GM21423 (cell line): ENCODE measurements around the gene TGFB1I1.
"Not testable (repeated sequence)": the region's sequence is repeated elsewhere in the genome, so short reads cannot be mapped to it uniquely, and the experiment has no call there.

Experiments used
- ATAC-seq: cut with Tn5 transposase; IDR thresholded peaks from one replicate; pipeline ENCODE4 v1.9.1; 2021; ENCODE audit warnings: mild to moderate bottlenecking, moderate library complexity; ENCODE audit not compliant: unreplicated experiment

The TGFB1I1 gene

DNA sequence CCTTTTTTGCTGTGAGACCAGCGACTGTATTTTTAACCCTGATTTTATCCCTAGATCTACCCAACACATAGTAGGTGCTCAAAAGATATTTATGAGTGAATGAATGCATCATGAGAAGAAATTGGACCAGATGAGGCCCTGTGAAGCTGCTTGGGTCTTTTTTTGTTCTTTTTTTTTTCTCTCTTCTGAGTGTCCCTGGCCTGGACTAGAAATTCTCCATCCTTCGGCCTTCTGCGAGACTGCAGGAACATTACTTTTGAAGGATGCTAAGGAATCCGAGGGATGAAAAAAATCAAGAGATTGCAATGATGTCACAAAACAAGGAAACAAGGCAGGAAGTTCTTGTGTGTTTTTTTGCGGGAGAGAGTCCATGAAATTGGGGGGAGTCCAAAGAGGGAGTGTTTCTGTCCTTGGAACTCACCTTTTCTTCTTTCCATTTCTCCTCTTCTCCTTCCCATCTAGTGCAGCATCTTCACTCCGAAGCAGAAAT lies 36.8 kb downstream of the TGFB1I1 start:
- ATAC-seq = no peak

DNA sequence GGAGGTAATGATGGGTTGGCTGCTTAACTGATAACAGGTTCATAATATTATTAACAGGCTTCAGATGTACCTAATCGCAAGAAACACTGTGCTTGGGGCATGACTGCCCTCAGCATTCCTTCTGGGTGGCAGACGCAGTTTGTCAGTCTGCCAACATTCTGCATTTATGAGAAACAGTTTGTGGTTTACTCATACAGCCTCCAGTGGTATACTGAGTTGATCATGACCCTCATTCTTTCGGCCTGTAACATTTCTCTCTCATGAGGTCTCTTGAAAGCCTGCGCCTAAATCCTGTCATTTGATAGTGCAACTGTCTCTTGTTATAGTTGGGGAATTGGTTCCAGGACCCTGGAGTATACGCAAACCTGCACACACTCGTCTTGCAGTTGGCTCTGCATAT lies 41.2 kb downstream of the TGFB1I1 start:
- ATAC-seq = no peak

DNA sequence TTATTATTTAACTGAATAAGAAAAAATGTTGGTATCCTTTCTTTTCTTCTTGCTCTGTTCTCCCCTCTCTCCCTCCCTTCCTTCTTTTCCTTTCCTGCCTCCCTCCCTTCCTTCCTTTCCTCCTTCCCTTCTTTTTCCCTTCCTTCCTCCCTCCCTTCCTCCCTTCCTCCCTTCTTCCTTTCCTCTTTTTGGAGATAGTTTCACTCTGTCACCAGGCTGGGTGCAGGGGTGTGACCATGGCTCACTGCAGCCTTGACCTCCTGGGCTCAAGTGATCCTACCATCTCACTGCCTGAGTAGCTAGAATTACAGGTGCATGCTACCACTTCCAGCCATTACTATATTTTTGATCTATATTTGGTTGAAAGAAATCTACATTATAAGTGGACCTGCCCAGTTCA lies 41.9 kb downstream of the TGFB1I1 start:
- no peak for ATAC-seq

DNA sequence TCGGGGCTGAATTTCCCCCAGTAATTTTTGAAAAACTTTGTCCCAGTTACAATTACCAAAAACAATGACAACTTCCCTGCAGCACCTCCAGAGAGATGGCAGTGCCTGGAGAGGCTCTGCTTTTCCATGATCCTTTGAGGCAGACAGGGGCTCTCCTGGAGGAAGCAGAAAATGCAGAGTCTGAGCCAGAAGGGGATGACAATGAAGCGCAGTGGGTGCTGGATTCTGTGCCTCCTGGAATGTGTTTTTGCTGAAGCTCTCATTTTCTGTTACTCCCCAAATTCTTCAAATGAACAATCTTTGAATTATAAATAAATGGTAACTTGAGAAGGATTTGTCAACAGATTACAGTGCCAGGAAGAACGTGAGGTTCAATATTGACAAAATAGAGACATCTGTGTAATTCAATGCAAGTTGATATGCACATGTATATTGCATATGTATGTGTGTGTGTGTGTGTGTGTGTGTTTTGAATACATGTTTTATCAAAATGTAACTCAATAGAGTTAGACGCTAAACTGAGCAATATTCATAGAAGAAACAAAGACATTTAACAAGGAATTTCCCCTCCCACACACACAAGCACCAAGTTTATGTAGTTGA lies 45.9 kb downstream of the TGFB1I1 start:
- no peak for ATAC-seq

DNA sequence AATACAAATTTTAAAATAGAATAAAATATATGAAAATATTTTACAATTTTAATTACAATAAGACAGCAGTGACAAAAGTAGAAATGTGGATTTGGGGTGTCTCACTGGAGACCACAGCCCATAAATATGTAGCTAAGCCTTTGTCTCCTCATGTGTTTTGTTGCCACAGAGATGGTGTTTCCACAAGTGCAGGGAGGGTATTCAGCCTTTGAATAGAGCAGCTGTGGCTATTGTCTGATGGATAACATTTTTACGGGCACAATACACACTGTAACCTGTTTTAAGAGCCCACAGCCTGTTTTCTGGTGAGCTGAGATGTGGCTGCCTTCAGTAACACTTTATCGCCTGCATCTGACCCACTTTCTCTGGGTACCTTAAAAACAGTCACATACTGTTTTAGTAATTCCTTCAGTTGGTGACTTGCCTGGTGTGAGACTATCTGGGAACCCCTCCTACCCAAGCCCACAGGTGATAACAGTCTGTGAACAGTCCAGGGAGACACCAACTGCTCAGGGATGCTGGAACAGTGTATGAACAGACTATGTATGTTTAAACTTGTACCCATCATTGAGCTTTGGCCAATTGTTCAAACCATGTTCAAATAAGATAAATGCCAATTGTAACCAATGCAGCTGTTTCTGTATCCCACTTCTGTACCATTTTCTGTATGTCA lies 47.9 kb downstream of the TGFB1I1 start:
- no peak for ATAC-seq

DNA sequence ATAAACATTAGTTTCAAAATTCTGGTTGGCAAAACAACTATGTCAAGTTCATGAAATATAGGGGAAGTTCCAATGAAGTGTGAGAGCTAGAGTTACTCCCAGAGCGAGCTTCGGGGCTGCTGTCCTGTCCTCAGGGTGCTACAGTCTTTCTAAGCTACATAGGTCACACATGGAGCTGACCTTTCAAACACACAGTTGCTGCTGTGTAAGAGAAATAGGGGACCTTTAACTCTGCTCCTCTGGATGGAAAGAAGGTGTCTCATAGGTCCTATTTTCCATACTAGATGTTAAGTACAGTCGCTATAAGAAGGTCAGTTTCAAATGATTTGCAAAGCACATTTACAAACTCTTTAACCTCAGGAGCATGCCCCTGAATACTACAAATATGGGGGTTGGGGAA lies 49.4 kb downstream of the TGFB1I1 start:
- no peak for ATAC-seq

DNA sequence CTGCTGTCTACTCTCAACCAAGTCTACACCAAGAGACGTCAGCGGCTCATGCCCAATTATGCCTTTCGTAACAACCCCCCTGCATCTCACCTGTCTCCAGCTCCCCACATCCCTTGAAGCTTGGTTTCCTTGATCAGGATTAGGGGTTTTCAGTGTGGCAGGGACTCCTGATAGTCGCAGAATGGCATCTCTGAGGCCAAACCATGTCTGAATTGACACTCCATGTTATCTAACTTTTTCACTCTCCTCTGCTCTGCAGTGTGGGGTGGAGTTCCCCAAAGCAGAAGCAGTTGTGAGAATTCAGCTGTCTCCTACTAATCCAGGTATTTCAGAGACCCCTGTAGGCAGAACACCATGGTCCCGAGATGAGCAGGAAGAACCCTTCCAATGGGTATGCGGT lies 50.1 kb downstream of the TGFB1I1 start:
- no peak for ATAC-seq

DNA sequence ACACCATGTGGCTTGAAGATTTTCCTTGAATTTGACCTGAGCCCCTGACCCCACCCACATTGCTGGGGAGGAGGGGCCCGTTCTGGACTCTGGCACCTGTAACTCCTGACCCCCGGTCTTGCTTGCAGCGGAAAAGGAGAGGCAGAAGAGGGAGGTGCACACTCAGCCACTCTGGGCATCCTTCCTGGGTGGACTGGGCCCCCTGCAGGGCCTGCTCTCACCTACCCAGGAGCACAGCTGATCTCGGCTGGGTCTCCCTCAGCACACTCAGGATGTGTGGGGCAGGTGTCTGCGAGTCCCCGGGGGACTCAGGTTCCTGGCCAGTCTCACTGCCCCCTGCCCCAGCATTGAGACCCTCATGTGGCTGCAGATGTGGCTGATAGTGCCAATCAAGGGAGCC lies 51.8 kb downstream of the TGFB1I1 start:
- ATAC-seq = not testable (repeated sequence)

DNA sequence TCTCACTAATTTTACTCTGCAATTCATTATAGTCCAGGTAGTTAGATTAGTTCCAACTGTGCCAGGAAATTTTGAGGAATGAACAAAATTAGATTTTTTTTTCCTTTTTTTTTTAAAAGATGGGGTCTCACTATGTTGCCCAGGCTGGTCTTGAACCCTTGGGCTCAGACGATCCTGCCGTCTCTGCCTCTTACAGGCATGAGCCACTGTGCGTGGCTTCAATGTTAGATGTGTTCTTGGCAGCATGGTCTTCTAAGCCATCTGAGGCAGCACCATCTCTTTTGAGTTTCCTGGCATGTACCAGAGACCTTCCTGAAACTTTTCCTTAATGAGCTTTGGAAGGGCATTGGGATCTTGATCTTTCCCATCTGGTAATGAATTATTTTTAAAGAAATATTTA lies 53.2 kb downstream of the TGFB1I1 start:
- no peak for ATAC-seq
